NCI-H2196 (cell line): ENCODE results near the gene PIP5K1C.

Experiments used
- DNase-seq: peaks from one replicate; lab custom pipeline; 2025; ENCODE audit not compliant: unreplicated experiment; lab: John Stamatoyannopoulos, UW

The PIP5K1C gene

GRCh38 chr19:3695986-3696659 is 4.1 kb downstream of the PIP5K1C start:
- DNase-seq, result no peak

GRCh38 chr19:3695124-3695733 is 5.0 kb downstream of the PIP5K1C start:
- no peak for DNase-seq

- DNase-seq, result no peak
Observed at GRCh38 chr19:3694361-3695123, 5.7 kb downstream of the PIP5K1C start.

GRCh38 chr19:3693025-3693925 is 7.0 kb downstream of the PIP5K1C start:
- DNase-seq, result no peak

GRCh38 chr19:3692141-3693024 is 7.9 kb downstream of the PIP5K1C start:
- no peak for DNase-seq

- no peak for DNase-seq
Observed at GRCh38 chr19:3691726-3692125, 8.5 kb downstream of the PIP5K1C start.

GRCh38 chr19:3691372-3691716 is 8.9 kb downstream of the PIP5K1C start:
- DNase-seq, result no peak

- no peak for DNase-seq
Observed at GRCh38 chr19:3690551-3691371, 9.5 kb downstream of the PIP5K1C start.

- no peak for DNase-seq
Observed at GRCh38 chr19:3687774-3688706, 12.2 kb downstream of the PIP5K1C start.

GRCh38 chr19:3687393-3687773 is 12.9 kb downstream of the PIP5K1C start:
- DNase-seq, result no peak

GRCh38 chr19:3684817-3685410 is 15.4 kb downstream of the PIP5K1C start:
- no peak for DNase-seq

- no peak for DNase-seq
Observed at GRCh38 chr19:3684054-3684816, 16.0 kb downstream of the PIP5K1C start.

- DNase-seq, result no peak
Observed at GRCh38 chr19:3683405-3684053, 16.7 kb downstream of the PIP5K1C start.

- DNase-seq, result no peak
Observed at GRCh38 chr19:3682741-3683404, 17.4 kb downstream of the PIP5K1C start.

- DNase-seq, result no peak
Observed at GRCh38 chr19:3682286-3682685, 18.0 kb downstream of the PIP5K1C start.

- DNase-seq, result no peak
Observed at GRCh38 chr19:3680939-3681338, 19.3 kb downstream of the PIP5K1C start.
